ENCODE results near the gene DOCK3. TPM values are rescaled to one million over a fixed set of nuclear protein-coding genes. Genes with fewer than 3 reads are reported as not detected.

Gene DOCK3
- total RNA-seq, 3 donors from 2014 or later, result 0.17 to 6.1 (median 0.20) TPM

- TF ChIP-seq CTCF (IDR thresholded peaks at IDR 0.05), result no peak
- H3K4me3 ChIP-seq, result no peak overlapping the region
- no peaks in the 10 kb centered on the region for H3K36me3 ChIP-seq (ENCODE audit: low read depth)
- no peak for DNase-seq
- intact Hi-C loops (cut with DNase I, micrococcal nuclease), result no loop called here
- no peak for ATAC-seq
- H3K9me3 ChIP-seq, result no peaks in the 10 kb centered on the region
- no peaks in the 10 kb centered on the region for H3K4me1 ChIP-seq (ENCODE audit: low read depth)
These were observed 356.9 kb downstream of the DOCK3 start for GRCh38 chr3:51031666-51032065.

- ATAC-seq (no peak), DNase-seq (no peak)
- Histone ChIP-seq H3K9me3 (no peaks in the 10 kb centered on the region), H3K4me3 (no peak overlapping the region), H3K36me3 (ENCODE audit: low read depth) (no peaks in the 10 kb centered on the region), H3K4me1 (ENCODE audit: low read depth) (no peaks in the 10 kb centered on the region)
- no peak for TF ChIP-seq CTCF (IDR thresholded peaks at IDR 0.05)
- intact Hi-C loops (cut with DNase I, micrococcal nuclease), result no loop called here
These were observed 360.9 kb downstream of the DOCK3 start for GRCh38 chr3:51035630-51036029.

GRCh38 chr3:51044982-51045381 is 370.3 kb downstream of the DOCK3 start:
- Histone ChIP-seq H3K4me1 (ENCODE audit: low read depth) (no peaks in the 10 kb centered on the region), H3K9me3 (no peaks in the 10 kb centered on the region), H3K4me3 (no peak overlapping the region), H3K36me3 (ENCODE audit: low read depth) (no peaks in the 10 kb centered on the region)
- TF ChIP-seq CTCF (IDR thresholded peaks at IDR 0.05), result no peak
- intact Hi-C loops (cut with DNase I, micrococcal nuclease), result no loop called here
- ATAC-seq, result no peak
- no peak for DNase-seq

GRCh38 chr3:51052562-51052961 is 377.8 kb downstream of the DOCK3 start:
- Histone ChIP-seq H3K36me3 (ENCODE audit: low read depth) (no peaks in the 10 kb centered on the region), H3K4me3 (no peak overlapping the region), H3K9me3 (no peaks in the 10 kb centered on the region), H3K4me1 (ENCODE audit: low read depth) (no peaks in the 10 kb centered on the region)
- TF ChIP-seq CTCF (IDR thresholded peaks at IDR 0.05), result no peak
- intact Hi-C loops (cut with DNase I, micrococcal nuclease), result no loop called here
- DNase-seq (no peak), ATAC-seq (no peak)

- intact Hi-C loops (cut with DNase I, micrococcal nuclease), result no loop called here
- no peak for TF ChIP-seq CTCF (IDR thresholded peaks at IDR 0.05)
- Histone ChIP-seq H3K9me3 (no peaks in the 10 kb centered on the region), H3K4me3 (no peak overlapping the region), H3K4me1 (ENCODE audit: low read depth) (no peaks in the 10 kb centered on the region), H3K36me3 (ENCODE audit: low read depth) (no peaks in the 10 kb centered on the region)
- DNase-seq (no peak), ATAC-seq (no peak)
These were observed 382.4 kb downstream of the DOCK3 start for GRCh38 chr3:51057121-51057520.

- ATAC-seq (no peak), DNase-seq (no peak)
- no peaks in the 10 kb centered on the region for H3K4me1 ChIP-seq (ENCODE audit: low read depth)
These were observed 388.3 kb downstream of the DOCK3 start for GRCh38 chr3:51063053-51063452.

More at GRCh38 chr3:51063053-51063452, 388.3 kb downstream of the DOCK3 start:
- intact Hi-C loops (cut with DNase I, micrococcal nuclease), result no loop called here
- TF ChIP-seq CTCF (IDR thresholded peaks at IDR 0.05), result no peak
- H3K4me3 ChIP-seq, result no peak overlapping the region
- no peaks in the 10 kb centered on the region for H3K36me3 ChIP-seq (ENCODE audit: low read depth)
- H3K9me3 ChIP-seq, result no peaks in the 10 kb centered on the region

All from mucosa of descending colon (tissue), 3 donors.